SHP77 treated with DMSO at 0.1 percent for 48 hours (cell line): Measurements from ENCODE around the gene CFAP221.
"Not testable (repeated sequence)": the region's sequence is repeated elsewhere in the genome, so short reads cannot be mapped to it uniquely, and the experiment has no call there.

ENCODE experiments used
- DNase-seq: peaks from one replicate; lab custom pipeline; 2025; lab: John Stamatoyannopoulos, UW

CFAP221 gene

GRCh38 chr2:119590873-119591272 lies 46.6 kb downstream of the CFAP221 start:
- no peak for DNase-seq

- DNase-seq = no peak
Measured at GRCh38 chr2:119591523-119591922, 47.3 kb downstream of the CFAP221 start.

- no peak for DNase-seq
Measured at GRCh38 chr2:119592436-119592835, 48.2 kb downstream of the CFAP221 start.

- no peak for DNase-seq
Measured at GRCh38 chr2:119596638-119597037, 52.4 kb downstream of the CFAP221 start.

- no peak for DNase-seq
Measured at GRCh38 chr2:119598596-119599263, 54.5 kb downstream of the CFAP221 start.

GRCh38 chr2:119599384-119599783 lies 55.1 kb downstream of the CFAP221 start:
- no peak for DNase-seq

- no peak for DNase-seq
Measured at GRCh38 chr2:119605096-119605495, 60.8 kb downstream of the CFAP221 start.

GRCh38 chr2:119606674-119607073 lies 62.4 kb downstream of the CFAP221 start:
- DNase-seq = no peak

- DNase-seq = no peak
Measured at GRCh38 chr2:119608553-119608952, 64.3 kb downstream of the CFAP221 start.

- DNase-seq = no peak
Measured at GRCh38 chr2:119609337-119609736, 65.1 kb downstream of the CFAP221 start.

- DNase-seq = not testable (repeated sequence)
Measured at GRCh38 chr2:119614140-119614539, 69.9 kb downstream of the CFAP221 start.

GRCh38 chr2:119616421-119616820 lies 72.2 kb downstream of the CFAP221 start:
- no peak for DNase-seq

- no peak for DNase-seq
Measured at GRCh38 chr2:119617455-119617854, 73.2 kb downstream of the CFAP221 start.

- DNase-seq = not testable (repeated sequence)
Measured at GRCh38 chr2:119618725-119619124, 74.5 kb downstream of the CFAP221 start.

- DNase-seq = no peak
Measured at GRCh38 chr2:119625226-119625625, 81.0 kb downstream of the CFAP221 start.

GRCh38 chr2:119629323-119629825 lies 85.1 kb downstream of the CFAP221 start:
- DNase-seq = no peak

- DNase-seq = no peak
Measured at GRCh38 chr2:119630121-119630520, 85.9 kb downstream of the CFAP221 start.

- DNase-seq = no peak
Measured at GRCh38 chr2:119637371-119637770, 93.1 kb downstream of the CFAP221 start.

GRCh38 chr2:119638246-119638645 lies 94.0 kb downstream of the CFAP221 start:
- DNase-seq = no peak

- no peak for DNase-seq
Measured at GRCh38 chr2:119638685-119639554, 94.7 kb downstream of the CFAP221 start.

GRCh38 chr2:119641562-119642258 lies 97.5 kb downstream of the CFAP221 start:
- peak; percentile 31 for DNase-seq

GRCh38 chr2:119644186-119644585 lies 99.9 kb downstream of the CFAP221 start:
- DNase-seq = no peak
